ENCODE results near the gene DBP.
A peak's percentile ranks its signal among the peaks of the same experiment; 100 is the strongest.
"Not testable (repeated sequence)": the region's sequence is repeated elsewhere in the genome, so short reads cannot be mapped to it uniquely, and the experiment has no call there.

DBP gene, protein sequence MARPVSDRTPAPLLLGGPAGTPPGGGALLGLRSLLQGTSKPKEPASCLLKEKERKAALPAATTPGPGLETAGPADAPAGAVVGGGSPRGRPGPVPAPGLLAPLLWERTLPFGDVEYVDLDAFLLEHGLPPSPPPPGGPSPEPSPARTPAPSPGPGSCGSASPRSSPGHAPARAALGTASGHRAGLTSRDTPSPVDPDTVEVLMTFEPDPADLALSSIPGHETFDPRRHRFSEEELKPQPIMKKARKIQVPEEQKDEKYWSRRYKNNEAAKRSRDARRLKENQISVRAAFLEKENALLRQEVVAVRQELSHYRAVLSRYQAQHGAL
- total RNA-seq = 24.8 to 41.6 (median 25.3) reads per million in 4 donors

DNA sequence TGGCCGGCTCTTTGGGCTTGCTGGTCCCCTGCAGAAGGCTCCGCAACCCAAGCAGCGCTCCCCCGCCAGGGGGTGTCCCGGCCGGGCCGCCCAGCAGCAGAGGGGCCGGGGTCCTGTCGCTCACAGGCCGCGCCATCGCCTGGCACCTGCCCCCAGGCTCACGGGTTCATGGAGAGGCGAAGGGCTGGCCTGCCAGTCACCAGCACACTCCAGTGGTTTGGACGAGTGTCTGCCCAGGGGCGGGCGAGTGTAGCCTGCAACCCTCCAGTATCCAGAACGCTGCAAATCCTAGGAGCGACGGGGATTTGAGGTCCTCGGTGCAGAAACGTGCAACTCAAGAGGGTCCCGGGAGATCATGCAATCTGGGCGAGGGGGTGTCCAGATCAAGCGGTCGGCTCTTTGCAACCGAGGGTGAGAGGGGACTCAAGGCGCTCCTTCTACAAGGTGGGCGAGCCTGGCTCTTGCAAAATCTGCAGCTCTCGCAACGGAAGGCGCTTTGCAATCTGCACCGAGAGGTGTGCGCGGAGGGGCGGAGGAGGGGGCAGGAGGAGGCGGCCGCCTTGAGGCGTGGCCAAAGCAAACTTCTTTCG is at the start of gene DBP:
Gene DBP, minus strand, starts transcription at position 521 of the 590 bp plus-strand sequence. Its CDS starts 385 bp downstream, at position 136.
- DNase-seq = peak in 1 of 5 donors; percentile 40

DNA sequence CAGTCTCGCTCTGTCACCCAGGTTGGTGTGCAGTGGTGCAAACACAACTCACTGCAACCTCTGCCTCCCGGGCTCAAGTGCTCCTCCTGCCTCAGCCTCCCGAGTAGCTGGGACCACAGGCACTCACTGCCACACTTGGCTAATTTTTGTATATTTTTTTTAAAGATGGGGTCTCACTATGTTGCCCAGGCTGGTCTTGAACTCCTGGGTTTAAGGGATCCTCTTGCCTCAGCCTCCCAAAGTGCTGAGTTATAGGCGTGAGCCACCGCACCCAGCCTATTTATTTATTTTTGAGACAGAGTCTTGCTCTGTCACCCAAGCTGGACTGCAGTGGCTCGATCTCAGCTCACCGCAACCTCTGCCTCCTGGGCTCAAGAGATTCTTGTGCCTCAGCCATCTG is 49.5 kb upstream of the DBP start:
- DNase-seq = not testable (repeated sequence)

DNA sequence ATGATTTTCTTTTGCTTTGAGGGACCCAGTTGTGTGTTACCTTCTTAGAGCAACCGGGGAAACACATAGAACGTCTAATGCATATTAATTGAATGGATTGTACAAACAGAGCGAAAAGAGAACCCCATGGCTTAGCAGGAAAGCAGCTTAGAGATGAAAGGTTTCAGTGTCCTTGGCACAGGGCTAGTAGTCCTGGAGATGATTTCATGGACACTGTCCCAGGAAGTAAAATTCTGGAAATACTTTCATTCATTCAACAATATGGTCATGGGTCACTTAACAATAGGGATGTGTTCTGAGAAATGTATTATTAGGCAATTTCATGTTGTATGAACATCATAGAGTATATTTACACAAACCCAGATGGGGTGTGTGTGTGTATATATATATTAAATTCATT is 48.9 kb upstream of the DBP start:
- DNase-seq = no peak

DNA sequence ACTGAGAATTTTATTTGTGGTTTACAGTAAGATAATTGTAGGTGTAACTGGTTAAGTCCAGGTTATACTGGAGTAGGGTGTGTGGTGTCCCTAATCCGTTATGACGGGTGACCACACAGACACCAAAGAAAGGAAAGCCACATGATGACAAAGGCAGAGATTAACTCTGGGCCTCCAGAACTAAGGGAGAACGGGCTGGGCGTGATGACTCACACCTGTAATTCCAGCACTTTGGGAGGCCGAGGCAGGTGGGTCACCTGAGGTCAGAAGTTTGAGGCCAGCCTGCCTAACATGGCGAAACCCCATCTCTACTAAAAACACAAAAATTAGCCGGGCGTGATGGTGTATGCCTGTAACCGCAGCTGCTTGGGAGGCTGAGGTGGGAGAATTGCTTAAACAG is 48.4 kb upstream of the DBP start:
- DNase-seq = no peak

DNA sequence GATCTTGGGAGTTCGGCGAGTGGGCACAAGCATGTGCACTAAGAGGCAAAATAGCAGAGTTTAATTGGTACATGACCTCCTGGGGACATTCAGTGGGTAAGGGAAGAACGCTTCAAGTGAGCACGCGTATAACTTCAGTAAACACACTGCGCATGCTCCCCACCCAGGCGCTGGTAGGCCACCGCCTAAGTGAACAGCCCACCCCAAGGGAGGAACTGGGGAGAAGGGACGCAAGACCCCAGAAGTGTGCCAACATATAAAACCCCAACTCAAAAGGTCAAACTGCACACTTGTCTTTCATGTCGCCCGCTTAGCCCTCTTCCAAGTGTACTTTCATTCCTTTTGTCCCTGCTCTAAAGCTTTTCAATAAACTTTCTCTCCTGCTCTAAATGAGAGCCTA is 46.2 kb upstream of the DBP start:
- peak in 1 of 5 donors; percentile 10 for DNase-seq

DNA sequence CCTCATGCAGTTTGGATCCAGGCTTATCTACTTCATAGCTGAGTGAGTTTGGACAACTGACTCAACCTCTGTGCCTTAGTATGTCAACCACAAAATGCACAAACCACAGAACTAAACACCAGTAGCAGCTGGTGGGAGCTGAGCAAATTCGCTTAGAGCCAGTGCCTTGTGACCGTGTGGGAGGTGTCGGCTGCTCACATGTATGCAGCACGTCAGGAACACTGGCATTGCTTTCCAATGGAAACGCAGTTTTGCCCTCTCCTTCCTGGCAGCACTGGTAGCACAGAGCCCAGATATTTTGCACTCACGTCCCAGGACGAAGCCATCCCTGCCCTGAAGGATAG is 43.9 kb upstream of the DBP start:
- DNase-seq = no peak

DNA sequence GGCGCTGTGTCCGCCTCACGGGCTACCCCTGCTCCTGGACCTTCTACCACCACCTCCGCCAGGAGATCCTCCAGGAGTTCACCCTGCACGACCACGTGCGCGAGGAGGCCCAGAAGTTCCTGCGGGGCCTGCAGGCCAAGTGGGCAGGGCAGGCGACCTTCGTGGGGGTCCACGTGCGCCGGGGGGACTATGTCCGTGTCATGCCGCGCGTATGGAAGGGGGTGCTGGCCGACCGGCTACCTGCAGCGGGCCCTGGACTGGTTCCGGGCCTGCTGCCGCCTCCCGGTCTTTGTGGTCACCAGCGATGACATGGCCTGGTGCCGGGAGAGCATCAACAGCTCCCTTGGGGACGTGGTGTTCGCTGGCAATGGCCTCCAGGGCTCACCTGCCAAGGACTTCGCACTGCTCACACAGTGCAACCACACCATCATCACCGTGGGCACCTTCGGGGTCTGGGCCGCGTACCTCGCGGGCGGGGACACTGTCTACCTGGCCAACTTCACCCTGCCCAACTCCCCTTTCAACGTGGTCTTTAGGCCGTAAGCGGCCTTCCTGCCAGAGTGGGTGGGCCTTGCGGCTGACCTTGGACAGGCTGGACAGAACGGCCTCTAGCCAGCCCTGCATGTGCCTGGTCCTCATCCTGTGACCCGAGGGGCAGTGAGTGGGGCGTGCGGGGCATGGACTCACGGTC is 43.4 kb upstream of the DBP start:
- DNase-seq = no peak

DNA sequence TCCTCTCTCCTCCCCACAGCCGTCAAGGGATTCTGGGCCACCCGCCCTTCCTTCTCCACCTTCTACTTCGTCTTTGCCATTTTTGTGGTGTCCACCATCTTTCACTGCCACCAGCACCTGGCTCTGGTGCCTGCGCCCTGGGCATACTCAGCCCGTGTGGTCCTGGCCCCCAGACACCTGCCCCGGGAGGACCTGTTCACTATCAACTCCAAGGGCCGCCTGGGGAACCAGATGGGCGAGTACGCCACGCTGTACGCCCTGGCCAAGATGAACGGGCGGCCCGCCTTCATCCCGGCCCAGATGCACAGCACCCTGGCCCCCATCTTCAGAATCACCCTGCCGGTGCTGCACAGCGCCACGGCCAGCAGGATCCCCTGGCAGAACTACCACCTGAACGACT is 42.8 kb upstream of the DBP start:
- DNase-seq = not testable (repeated sequence)

DNA sequence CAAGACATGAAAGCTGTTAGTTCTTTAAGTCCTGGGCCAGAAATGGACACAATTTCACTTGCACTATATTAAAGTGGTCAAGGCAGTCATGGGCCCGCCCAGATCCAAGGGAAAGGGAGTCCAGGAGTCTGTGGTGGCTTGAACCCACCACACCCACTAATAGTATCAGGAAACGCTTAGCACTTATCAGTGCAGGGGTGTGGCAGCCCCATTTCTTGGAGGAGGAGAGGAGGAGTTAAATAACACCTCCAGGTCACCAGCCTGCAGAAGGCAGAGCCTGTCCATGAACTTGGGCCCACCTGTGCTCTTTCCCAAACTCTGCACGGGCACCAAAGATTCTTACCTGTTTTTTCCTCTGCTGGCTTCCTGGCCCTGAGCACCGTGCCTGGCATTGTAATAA is 41.0 kb upstream of the DBP start:
- no peak for DNase-seq

DNA sequence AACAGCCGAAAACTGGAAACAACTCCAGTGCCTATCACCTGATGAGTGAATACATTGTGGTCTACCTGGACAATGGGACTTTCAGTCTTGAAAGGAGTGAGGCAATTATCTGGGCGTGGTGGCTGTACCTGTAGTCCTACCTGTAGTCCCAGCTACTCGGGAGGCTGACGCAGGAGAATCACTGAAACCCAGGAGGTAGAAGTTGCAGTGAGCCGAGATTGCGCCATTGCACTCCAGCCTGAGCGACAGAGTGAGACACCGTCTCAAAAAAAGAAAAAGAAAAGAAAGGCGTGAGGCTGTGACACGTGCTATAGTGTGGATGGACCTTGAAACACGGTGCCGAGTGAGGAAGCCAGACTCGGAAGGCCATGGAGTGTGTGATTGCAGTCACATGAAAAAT is 39.7 kb upstream of the DBP start:
- DNase-seq = no peak

DNA sequence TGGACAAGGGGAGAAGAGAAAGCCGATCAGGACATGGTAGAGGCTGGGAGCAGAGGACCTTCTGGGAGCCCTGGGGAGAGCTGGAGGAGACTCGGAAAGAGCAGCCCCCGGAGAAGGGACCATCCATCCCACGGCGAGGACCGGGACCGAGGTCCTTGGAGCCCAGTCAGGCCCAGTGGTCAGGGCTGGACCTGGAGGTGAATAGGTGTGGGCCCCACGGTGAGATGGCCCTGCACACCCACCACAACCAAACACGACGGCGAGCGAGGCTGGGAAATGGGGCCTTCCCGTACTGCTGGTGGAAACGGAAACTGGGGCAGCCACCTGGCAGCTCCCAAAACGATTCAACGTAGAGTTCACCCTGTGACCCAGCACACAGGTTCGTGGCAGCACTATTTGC is 39.3 kb upstream of the DBP start:
- DNase-seq = no peak

DNA sequence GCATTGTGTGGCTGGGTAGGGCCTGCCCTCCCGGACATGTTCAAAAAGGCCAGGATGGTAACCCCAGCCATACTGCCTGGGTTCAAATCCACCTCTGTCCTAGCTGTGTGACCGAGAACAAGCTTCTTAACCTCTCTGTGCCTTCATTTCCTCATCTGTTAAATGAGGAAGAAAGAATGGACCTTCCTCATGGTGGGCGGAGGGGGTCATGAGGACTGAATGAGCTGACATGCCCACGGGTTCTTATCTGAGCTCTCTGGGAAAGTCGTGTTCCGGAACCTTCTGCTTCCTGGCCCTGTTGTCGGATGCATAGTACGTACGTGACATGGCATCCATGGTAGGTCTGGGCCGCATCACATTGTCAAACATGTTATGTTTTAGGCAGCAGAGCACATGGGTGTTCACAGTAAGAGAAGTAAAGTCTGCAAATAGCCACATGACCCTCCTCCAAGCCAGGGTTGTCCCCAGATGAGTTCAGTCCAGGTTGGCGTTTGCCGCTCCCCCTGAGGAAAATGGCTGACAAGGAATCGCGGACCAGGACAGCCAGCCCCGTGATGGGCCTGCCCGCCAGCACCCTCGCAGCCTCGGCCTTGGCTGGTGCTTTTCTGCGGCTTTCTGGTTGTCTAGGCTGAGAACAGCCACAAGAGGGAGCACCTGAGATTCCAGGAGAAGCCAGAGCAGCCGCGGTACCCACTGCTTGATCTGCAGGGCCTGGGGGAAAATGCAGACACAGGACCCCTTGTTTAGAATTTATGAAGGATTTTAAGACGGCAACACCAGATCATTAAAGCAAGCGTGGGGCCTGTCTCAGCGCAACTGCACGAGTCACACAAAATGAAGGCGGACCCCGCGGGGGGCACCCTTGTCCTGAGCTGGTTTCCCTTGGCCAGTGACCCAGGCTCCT is 38.0 kb upstream of the DBP start:
- DNase-seq = peak; percentile 41 to 71 (median 64)

DNA sequence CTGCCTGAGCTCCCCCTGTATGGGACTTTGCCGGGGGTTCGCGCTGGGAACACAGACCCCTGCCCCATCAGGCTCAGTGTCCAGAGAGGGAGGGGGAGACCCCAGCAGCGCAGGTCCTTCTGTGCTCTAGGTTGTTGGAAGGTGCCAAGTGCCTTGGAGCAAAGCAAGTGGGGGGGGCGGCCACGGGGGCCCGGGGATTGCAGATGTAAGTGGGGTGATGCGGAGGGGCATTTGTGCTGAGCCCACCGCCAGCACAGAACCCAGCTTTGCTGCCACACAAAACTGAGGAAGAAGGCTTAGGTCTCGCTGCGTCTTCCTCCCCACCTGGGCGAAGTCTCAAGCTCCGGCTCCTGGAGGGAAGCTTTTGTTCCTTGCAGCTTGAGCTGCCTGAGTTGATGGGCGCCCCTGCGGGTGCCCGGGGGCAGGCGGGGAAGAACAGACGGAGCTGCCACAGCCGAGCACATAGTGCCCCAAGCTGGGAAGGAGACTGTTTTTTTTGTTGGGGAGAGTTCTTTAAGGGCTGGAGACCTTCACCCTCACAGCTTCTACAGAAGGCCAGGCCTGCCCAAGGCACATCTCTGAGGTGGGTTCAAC is 37.1 kb upstream of the DBP start:
- no peak for DNase-seq

DNA sequence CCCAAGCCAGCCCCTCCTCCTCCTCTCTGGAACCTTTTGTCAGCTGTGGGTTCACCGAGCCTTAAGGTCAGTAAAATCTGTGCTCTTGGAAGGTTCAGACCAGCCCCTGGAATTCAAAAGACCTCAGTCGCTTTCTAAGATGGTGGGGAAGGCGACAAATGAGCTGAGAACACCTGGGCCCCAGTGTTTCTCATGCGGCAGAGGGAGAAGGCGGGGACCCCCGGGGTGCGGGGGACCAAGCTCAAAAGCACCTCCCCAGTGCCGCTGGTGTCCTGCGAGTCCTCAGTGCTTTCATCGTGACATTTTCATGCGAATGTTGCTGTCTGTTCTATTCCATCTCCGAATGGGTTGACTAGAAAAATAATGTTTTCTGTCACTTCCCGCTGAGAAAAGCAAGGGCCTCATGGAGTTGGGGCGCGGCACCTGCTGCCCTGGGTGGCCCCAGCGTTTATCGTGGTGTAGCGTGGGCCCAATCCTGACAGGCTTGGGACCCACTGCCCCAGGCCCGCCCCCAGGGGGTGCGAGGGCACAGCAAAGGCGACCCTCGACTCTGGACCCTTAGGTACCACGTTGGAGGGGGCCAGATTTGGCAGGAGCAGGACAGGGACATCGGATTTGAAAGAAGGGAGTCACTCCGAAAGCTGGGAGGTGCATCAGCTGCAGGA is 36.4 kb upstream of the DBP start:
- no peak for DNase-seq

DNA sequence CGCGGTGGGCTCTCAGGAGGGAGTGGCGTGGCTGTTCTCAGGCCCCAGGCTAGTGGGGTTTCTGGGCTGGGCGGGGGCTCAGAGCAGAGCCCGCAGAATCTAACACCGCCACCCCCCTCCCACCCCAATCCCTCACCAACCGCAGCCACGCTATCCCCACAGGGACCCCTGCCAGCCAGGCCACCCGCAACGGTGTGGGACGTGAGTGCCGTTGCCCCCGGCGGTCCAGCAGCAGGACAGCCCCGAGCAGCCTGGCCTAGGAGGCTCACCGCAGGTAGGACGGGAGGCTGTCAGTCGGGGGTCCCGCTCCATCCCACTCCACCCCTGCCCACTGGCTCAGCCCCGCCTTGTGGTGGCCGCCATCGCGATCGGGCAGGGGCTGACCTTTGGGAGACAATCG is 35.8 kb upstream of the DBP start, which contains the start of gene NTN5:
Gene NTN5, minus strand, starts transcription at position 24 of the 400 bp plus-strand sequence. CDS start 2,031 bp downstream, outside the sequence.
- no peak for DNase-seq

DNA sequence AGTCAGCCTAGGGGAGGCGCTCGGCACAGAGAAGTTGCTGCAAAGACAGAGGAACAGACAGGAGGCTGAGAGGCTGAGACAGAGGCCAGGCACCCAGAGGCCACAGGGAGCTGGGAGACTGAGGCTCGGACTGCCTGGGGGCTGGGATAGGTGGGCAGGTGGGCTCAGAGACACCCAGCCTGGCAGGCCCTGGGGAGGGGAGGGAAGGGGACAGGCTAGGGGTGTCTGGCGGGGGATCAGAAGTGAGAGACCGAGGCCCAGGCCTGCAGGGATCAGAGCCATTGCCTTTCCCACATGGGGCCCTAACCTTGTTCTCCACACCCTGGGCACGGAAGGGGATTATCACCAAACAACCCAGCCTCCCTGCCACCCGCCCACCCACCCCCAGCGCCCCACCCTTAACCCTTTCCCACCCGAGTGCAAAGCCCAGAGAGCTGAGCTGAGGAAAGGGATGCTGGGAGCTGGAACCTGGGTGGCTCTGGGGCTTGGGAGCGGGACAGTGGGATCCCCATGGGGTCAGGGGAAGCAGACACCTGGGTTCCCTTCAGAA is 34.3 kb upstream of the DBP start:
- DNase-seq = no peak

DNA sequence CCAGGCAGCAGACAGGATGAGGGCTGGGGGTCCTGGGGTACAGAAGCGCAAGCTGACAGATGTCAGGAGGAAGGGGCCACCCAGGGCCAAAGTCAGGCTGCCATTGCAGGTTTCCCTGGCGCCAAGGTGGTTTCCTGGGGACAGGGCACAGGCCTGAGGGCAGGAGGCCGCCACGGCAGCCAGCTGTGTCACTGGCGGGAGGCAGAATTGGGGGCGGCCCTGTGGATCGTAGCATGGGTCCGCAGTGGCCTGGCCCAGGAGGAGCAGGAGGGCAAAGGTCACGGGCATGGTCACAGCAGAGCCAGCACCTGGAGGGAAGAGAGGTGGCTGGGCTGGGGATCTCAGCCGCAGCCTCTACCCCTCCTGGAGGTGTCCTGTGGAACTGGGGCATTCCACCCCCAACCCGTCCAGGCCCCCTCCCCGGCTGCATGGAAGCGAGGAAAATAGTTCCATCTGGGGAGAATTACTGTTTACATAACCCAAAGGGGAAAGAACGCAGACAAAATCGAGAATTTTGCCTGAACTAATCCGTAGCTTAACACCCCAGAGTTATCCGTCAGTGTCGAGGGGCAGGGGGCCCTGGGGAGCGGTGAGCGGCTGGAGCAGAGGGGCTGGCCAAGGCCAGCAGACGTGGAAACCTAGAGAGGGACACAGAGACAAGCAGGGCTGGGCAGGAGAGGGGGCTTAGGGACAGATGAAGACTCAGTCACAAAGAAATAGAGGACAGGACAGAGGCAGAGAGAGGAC is 33.7 kb upstream of the DBP start:
- DNase-seq = no peak

DNA sequence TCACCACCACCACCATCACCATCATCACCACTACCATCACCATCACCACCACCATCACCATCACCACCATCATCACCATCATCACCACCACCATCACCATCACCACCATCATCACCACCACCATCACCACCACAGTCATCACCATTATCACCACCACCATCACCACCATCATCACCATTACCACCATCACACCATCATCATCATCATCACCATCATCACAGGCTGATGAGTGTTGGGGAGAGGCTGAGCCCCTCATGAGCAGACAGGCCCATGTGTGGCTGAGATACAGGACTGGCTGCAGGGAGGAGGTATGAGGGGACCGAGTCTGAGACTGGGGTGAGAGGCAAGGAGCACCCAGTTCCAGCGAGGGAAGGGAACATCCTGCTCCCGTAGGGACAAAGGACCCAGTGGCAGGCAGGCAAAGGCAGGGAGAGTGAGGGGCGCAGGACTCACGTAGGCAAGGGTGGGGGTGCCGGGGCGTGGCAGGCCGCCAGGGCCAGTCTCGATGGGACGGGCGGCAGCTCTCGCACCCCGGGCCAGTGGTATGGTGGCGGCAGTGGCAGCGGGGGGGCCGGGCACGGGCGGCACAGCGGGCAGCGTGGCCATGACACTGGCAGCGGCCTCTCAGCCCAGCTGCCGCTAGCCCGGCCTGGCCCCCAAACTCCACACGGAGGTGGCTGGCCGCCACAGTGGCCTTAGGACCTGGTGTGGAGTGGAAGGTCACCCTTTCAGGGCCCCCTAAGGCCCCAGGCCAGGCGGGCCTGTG is 32.9 kb upstream of the DBP start:
- no peak for DNase-seq

DNA sequence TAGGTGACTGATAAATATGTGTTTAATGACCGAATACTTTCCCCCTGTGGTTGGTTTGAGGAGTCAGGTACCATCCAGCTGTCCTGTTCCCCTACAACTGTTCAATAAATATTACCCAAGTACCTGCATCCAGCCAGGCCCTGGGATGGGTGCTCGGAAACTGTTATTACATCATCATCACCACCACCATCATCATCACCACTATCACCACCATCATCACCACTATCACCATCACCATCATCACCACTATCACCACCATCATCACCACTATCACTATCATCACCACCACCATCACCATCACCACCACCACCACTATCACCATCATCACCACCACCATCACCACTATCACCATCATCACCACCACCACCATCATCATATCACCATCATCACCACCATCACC is 31.6 kb upstream of the DBP start:
- no peak for DNase-seq

DNA sequence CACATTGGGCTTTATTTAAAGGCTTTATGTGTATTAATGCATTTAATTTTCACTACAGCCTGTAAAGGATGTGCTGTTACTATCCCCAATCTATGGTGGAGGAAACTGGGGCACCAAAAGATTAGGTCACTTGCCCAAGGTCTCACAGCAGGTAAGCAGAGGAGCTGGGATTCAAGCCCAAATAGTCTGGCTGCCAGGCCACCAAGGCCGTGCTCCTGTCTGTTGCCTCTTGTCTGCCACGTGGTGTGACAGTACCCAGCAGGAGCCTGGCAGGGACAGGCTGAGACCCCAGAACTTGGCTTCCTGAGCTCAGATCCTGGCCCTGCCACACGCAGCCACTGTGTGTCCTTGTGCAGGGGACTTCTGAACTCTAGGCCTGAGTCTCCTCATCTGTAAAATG is 31.2 kb upstream of the DBP start:
- DNase-seq = no peak

All from T-helper 1 cell (primary cell).